ENCODE measurements around the gene CYBA.

Gene CYBA

DNA sequence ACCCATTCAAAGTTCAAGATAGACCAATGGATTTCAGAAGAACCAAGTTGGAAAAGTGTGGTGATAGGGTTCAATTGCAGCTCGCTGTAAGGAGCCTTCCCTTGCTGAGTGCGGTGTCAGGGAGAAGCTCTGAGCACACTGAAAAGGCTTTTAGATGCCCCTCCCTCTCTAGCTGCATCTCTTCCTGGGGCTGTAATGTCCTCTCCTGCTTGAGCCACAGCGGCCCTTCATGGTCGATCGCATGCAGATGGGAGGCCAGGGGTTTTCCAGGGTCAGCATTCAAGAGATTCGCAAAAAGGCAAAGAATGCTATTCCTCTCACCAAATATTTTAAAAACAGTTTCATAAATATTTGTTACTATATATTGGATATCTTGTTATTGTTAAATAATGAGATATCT is 56.9 kb downstream of the CYBA start:
- DNase-seq (ENCODE audit: low read depth), result no peak

DNA sequence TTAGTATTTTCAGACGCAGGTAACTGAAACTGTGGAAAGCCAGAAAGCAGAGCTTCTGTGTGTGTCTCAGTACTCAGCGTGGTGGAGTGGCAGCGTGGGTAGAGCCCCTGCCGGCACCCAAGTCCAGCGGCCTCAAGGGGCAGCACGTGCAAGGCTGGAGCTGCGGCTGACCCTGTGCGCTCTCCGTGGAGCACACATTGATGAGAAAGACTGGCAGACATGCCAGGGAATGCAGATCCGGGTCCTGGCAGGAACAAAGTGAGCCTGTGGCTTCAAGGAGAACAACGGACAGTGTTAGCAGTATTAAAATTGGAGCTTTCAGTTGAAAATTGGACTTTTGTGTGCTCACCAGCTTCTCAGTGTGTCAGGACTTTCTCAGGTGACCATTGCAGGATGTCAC is 57.4 kb downstream of the CYBA start:
- DNase-seq (ENCODE audit: low read depth), result no peak
